ENCODE data around the gene IRS2.

Gene IRS2

GRCh38 chr13:109703250-109703649 lies 83.1 kb downstream of the IRS2 start:
- DNase-seq (ENCODE audit: low spot score): no peak

Measured in putamen (tissue), 1 donor.